SU-DHL-6 (cell line): ENCODE data around the gene PRKCA.

Experiments
- EZH2phosphoT487 ChIP-seq: fragments of 200-600 bp; sonication (generic), shearing (Covaris generic); conservative IDR thresholded peaks from 2 replicates; pipeline ENCODE4 v1.6.1; 2018; ENCODE audit warnings: mild to moderate bottlenecking, antibody characterized with exemption, low read length, moderate library complexity, mixed read lengths
- TF ChIP-seq, protein P1 (sequence below): fragments of 200-600 bp; sonication (generic); IDR thresholded peaks from one replicate; pipeline ENCODE4 v1.5.1; 2017; ENCODE audit warnings: antibody characterized with exemption, mild to moderate bottlenecking, low read length, moderate library complexity; ENCODE audit not compliant: insufficient read depth, poor library complexity, severe bottlenecking

DNA sequence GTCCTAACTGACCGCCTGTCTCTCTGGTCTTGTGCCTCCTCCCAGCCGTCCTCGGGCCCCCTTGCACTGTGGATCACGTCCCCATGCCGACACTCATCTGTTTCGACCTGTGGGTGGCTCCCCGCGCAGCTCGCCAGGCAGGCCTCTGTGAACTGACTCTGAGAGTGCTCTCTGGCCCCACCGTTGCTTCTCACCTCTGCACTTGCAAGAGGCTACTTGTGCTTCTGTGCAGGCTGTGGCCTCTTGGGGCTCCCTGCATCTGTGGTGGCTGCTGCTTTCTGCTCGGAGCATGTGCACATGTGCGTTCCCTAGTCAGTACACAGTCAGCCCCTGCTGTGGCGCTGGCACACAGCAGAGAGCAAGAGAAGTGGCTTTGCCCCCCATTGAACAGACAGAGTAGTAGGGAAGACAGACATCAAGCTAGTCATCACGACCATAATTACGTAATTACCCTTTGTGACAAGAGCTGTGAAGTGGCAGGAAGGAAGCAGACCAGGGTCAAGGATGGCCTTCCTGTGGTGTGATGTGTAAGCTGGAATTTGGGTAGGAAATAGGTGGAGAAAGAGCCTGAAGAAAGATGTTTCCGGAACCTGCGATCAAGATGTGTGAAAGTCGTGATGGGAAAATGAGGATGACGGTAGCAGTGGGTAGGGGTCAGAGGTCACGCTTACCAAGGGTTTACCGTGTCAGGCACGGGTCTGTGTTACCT, 276.5 kb downstream of the PRKCA start:
- TF ChIP-seq, protein P1, sequence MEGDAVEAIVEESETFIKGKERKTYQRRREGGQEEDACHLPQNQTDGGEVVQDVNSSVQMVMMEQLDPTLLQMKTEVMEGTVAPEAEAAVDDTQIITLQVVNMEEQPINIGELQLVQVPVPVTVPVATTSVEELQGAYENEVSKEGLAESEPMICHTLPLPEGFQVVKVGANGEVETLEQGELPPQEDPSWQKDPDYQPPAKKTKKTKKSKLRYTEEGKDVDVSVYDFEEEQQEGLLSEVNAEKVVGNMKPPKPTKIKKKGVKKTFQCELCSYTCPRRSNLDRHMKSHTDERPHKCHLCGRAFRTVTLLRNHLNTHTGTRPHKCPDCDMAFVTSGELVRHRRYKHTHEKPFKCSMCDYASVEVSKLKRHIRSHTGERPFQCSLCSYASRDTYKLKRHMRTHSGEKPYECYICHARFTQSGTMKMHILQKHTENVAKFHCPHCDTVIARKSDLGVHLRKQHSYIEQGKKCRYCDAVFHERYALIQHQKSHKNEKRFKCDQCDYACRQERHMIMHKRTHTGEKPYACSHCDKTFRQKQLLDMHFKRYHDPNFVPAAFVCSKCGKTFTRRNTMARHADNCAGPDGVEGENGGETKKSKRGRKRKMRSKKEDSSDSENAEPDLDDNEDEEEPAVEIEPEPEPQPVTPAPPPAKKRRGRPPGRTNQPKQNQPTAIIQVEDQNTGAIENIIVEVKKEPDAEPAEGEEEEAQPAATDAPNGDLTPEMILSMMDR = no peak
- TF ChIP-seq EZH2phosphoT487 = no peak
